B cell (primary cell): ENCODE results near the gene PARP12. TPM values are rescaled to one million over a fixed set of nuclear protein-coding genes. Genes with fewer than 3 reads are reported as not detected.

Experiments used
- ATAC-seq: fragments of 200-7000 bp; cut with Tn5 transposase; one replicate; pipeline ENCODE4 v1.10.0; 2021; ENCODE audit warnings: low read depth, mild to moderate bottlenecking, moderate number of reproducible peaks, moderate library complexity
- CTCF ChIA-PET: fragments of 350-600 bp; sonication (Branson Sonifier 250); formaldehyde crosslinking; loops from one replicate; lab custom pipeline; 2021; ENCODE audit warnings: antibody characterized with exemption, inconsistent platforms; lab: Charles Lee
- POLR2A ChIA-PET: fragments of 350-600 bp; sonication (Branson Sonifier 250); formaldehyde crosslinking; loops from one replicate; lab custom pipeline; 2021; ENCODE audit warnings: antibody characterized with exemption; lab: Charles Lee
- DNase-seq: peaks from one replicate; pipeline ENCODE4 v3.0.0; 2013
- H2AFZ ChIP-seq: 2 replicates; pipeline ENCODE4 v1.6.1; 2012; ENCODE audit warnings: mild to moderate bottlenecking, low read depth, low read length; ENCODE audit not compliant: insufficient read depth, poor library complexity, severe bottlenecking
- H3K27ac ChIP-seq, 2 donors: 1 replicate in 1 of 2; 2 replicates in 1 of 2; pipeline ENCODE4 v1.5.1; 2012 to 2013; ENCODE audit warnings: low read length in 2 of 2, mild to moderate bottlenecking in 2 of 2, moderate library complexity in 1 of 2
- H3K27me3 ChIP-seq, 4 experiments: fragments of 200-600 bp in 1 of 4; sonication (generic) in 1 of 4; replicated peaks in 1 of 4; 1 replicate in 2 of 4; 2 replicates in 2 of 4; pipeline versions ENCODE4 v1.6.1 to v1.7.0; 2013 to 2016; ENCODE audit warnings: low read length in 3 of 4, mild to moderate bottlenecking in 2 of 4, mixed read lengths in 1 of 4, moderate library complexity in 1 of 4; ENCODE audit not compliant: insufficient read depth in 4 of 4, control insufficient read depth in 3 of 4; ENCODE audit errors: control extremely low read depth in 1 of 4
- H3K36me3 ChIP-seq, 2 experiments: replicated peaks in 1 of 2; 1 replicate in 1 of 2; 2 replicates in 1 of 2; pipeline versions ENCODE4 v1.6.1 to v1.7.1; 2013; ENCODE audit warnings: low read length in 1 of 2; ENCODE audit not compliant: insufficient read depth in 2 of 2, control insufficient read depth in 1 of 2; ENCODE audit errors: control extremely low read depth in 1 of 2, extremely low read depth in 1 of 2
- H3K4me1 ChIP-seq, 2 donors: fragments of 200-600 bp in 1 of 2; sonication (generic) in 1 of 2; 1 replicate in 1 of 2; 2 replicates in 1 of 2; pipeline versions ENCODE4 v1.5.1 to v1.6.1; 2013 to 2017; ENCODE audit warnings: low read length in 2 of 2; ENCODE audit not compliant: control insufficient read depth in 2 of 2, insufficient read depth in 2 of 2
- H3K4me2 ChIP-seq: replicated peaks from 2 replicates; pipeline ENCODE3; 2012; ENCODE audit warnings: mild to moderate bottlenecking, low read depth, low read length; ENCODE audit not compliant: poor library complexity, severe bottlenecking
- H3K4me3 ChIP-seq, 5 experiments: fragments of 200-600 bp in 1 of 5; sonication (generic) in 1 of 5; 1 replicate in 3 of 5; 2 replicates in 2 of 5; pipeline versions ENCODE4 v1.5.1 to v1.7.0; 2011 to 2016; ENCODE audit warnings: low read length in 4 of 5, mild to moderate bottlenecking in 4 of 5, low read depth in 2 of 5, control low read depth in 1 of 5, moderate library complexity in 1 of 5; ENCODE audit not compliant: insufficient read depth in 1 of 5; ENCODE audit errors: control extremely low read depth in 1 of 5, extremely low read depth in 1 of 5
- H3K79me2 ChIP-seq: fragments of 200-600 bp; sonication (generic); one replicate; pipeline ENCODE4 v1.6.0; 2016; ENCODE audit warnings: low read length; ENCODE audit not compliant: control insufficient read depth, insufficient read depth
- H3K9ac ChIP-seq: fragments of 200-600 bp; sonication (generic); 2 replicates; pipeline ENCODE4 v1.6.1; 2017; ENCODE audit warnings: mild to moderate bottlenecking, low read length, moderate library complexity
- H3K9me3 ChIP-seq, 3 donors: one replicate each; pipeline versions ENCODE4 v1.6.1 to v1.7.1; 2013; ENCODE audit warnings: low read length in 2 of 3; ENCODE audit not compliant: control insufficient read depth in 2 of 3, insufficient read depth in 1 of 3; ENCODE audit errors: control extremely low read depth in 1 of 3
- H4K20me1 ChIP-seq: 2 replicates; pipeline ENCODE4 v1.6.0; 2012; ENCODE audit warnings: mild to moderate bottlenecking, low read length; ENCODE audit not compliant: insufficient read depth, control insufficient read depth, poor library complexity, severe bottlenecking
- H3K27ac Mint-ChIP-seq: one replicate; pipeline ENCODE4 v1.8.0; 2021; ENCODE audit warnings: mixed read lengths
- H3K27me3 Mint-ChIP-seq: one replicate; pipeline ENCODE4 v1.8.0; 2021; ENCODE audit warnings: mixed read lengths
- H3K4me1 Mint-ChIP-seq: one replicate; pipeline ENCODE4 v1.8.0; 2021; ENCODE audit warnings: mixed read lengths
- H3K4me3 Mint-ChIP-seq: one replicate; pipeline ENCODE4 v1.8.0; 2021; ENCODE audit warnings: mixed read lengths
- H3K9me3 Mint-ChIP-seq: one replicate; pipeline ENCODE4 v1.8.0; 2022; ENCODE audit warnings: mixed read lengths; ENCODE audit not compliant: insufficient read depth
- CTCF ChIP-seq: fragments of 200-600 bp; IDR thresholded peaks from one replicate; pipeline ENCODE4 v1.8.0; 2022; ENCODE audit warnings: antibody characterized with exemption, mild to moderate bottlenecking
- EZH2 ChIP-seq: IDR thresholded peaks from 2 replicates; pipeline ENCODE4 v1.6.1; 2012; ENCODE audit warnings: borderline replicate concordance, low read depth, mild to moderate bottlenecking, moderate library complexity, low read length; ENCODE audit not compliant: insufficient read depth, poor library complexity, severe bottlenecking
- WGBS: methylation state at CpG from one replicate; pipeline ENCODE4 v1.1.5; 2013; ENCODE audit warnings: missing lambda C conversion rate; ENCODE audit not compliant: insufficient coverage; 5-methylcytosine and 5-hydroxymethylcytosine counted together
- intact Hi-C: fragments of 100-400 bp; cut with micrococcal nuclease; formaldehyde crosslinking; loops from one replicate; pipeline ENCODE4 v1.10.0; 2022
- polyA plus RNA-seq: library from polyadenylated mRNA; depleted of rRNA; stranded (reverse); fragments of >200 nt; gene quantifications from 2 replicates; pipeline ENCODE4 v1.2.3, GENCODE V29; 2012
- total RNA-seq, 2 donors: library from RNA; stranded (reverse); fragments of 120-200 nt in 1 of 2; gene quantifications; 1 replicate in 1 of 2; 2 replicates in 1 of 2; pipeline versions ENCODE4 v1.2.3 to v1.2.4, GENCODE V29; 2013 to 2022

The PARP12 gene
- total and polyA plus RNA-seq, 2 donors (not counting 1 experiment from before 2014, with no cell fraction given), result 170 to 177 TPM

DNA sequence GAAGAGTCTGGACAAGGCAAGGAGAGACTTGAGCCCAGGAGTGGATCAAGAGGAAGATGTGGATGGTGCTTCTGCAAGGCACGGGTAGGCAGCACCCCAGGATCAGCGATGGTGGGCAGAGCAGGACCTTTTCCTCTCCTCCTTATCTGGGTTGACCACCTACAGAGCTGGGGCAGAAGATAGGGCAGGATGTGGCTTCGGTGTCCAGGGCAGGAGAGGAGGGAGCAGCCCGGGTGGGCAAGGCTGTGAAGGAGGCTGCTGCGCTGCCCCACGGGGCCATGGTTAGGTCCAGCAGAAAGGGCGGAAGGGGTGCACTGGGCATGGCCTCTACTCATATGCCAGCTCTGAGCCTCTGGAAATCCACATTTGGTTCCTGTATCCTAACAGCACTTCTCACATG lies 20.0 kb upstream of the PARP12 start:
- Histone ChIP-seq H3K4me1 (peaks cover 4 to 6% of the 10 kb centered on the region in 2 donors), H3K27me3 (no peaks in the 10 kb centered on the region), H3K4me2 (no peak overlapping the region), H3K36me3 (peaks cover 3 to 4% of the 10 kb centered on the region in 2 experiments), H3K9ac (no peak overlapping the region), H3K9me3 (no peaks in the 10 kb centered on the region), H3K27ac (no peak overlapping the region), H4K20me1 (no peaks in the 10 kb centered on the region), H2AFZ (no peak overlapping the region), H3K79me2 (no peaks in the 10 kb centered on the region), H3K4me3 (no peak overlapping the region)
- Mint-ChIP-seq H3K9me3 (no peaks in the 10 kb centered on the region), H3K27ac (peak overlapping the region; percentile 57), H3K27me3 (no peaks in the 10 kb centered on the region), H3K4me1 (peaks cover 27% of the 10 kb centered on the region), H3K4me3 (no peak overlapping the region)
- DNase-seq (no peak), ATAC-seq (no peak)
- intact Hi-C loops, result no loop called here
- POLR2A ChIA-PET, result no interaction called here
- 63% methylated on average over 6 of the region's 7 CpGs for WGBS
- CTCF ChIA-PET, result interaction anchor here (1.1 kb wide), 1 partner anchor 243 kb away, joined by 4 read pairs; no protein-coding TSS in a partner anchor
- no peak for TF ChIP-seq EZH2
- TF ChIP-seq CTCF, result no peak

- intact Hi-C loops, result no loop called here
- POLR2A ChIA-PET, result no interaction called here
- DNase-seq, result no peak
- no peaks in the 10 kb centered on the region for H3K27me3 ChIP-seq
- TF ChIP-seq CTCF (no peak), EZH2 (no peak)
- no peak overlapping the region for H3K4me2 ChIP-seq
- no peaks in the 10 kb centered on the region for H3K9me3 ChIP-seq
- H3K4me3 ChIP-seq, result no peak overlapping the region
- WGBS, result 92% methylated on average over 3 of the region's 11 CpGs
- no peak overlapping the region for H3K4me3 Mint-ChIP-seq
- ATAC-seq, result no peak
- H4K20me1 ChIP-seq, result no peaks in the 10 kb centered on the region
- H3K27me3 Mint-ChIP-seq, result no peaks in the 10 kb centered on the region
- CTCF ChIA-PET, result no interaction called here
- H3K79me2 ChIP-seq, result no peaks in the 10 kb centered on the region
- no peak overlapping the region for H3K27ac ChIP-seq
- peaks cover 22% of the 10 kb centered on the region for H3K4me1 Mint-ChIP-seq
- no peak overlapping the region for H3K27ac Mint-ChIP-seq
- H2AFZ ChIP-seq, result no peak overlapping the region
- H3K36me3 ChIP-seq, result peaks cover under 1 to 2% of the 10 kb centered on the region in 2 experiments
- H3K9me3 Mint-ChIP-seq, result no peaks in the 10 kb centered on the region
- H3K4me1 ChIP-seq, result peaks cover 4 to 6% of the 10 kb centered on the region in 2 donors
- H3K9ac ChIP-seq, result no peak overlapping the region
Observed at GRCh38 chr7:140081774-140082425, 19.1 kb upstream of the PARP12 start.
